ENCODE measurements around the gene CCL21.
A peak's percentile ranks its signal among the peaks of the same experiment; 100 is the strongest.

CCL21 gene

GRCh38 chr9:34707130-34707529 is 2.8 kb downstream of the CCL21 start:
- TF ChIP-seq CTCF (IDR thresholded peaks at IDR 0.05; ENCODE audit: control insufficient read depth, insufficient read depth, low read depth, low read length, missing control alignments), result no peak
- H3K4me3 ChIP-seq (ENCODE audit: control insufficient read depth, low read depth, low read length), result no peak overlapping the region
- no peak for DNase-seq (ENCODE audit: low read depth)

GRCh38 chr9:34701769-34702736 is 7.9 kb downstream of the CCL21 start:
- H3K4me3 ChIP-seq (ENCODE audit: control insufficient read depth, low read depth, low read length), result peak overlapping the region; percentile 49
- peak; percentile 62 for DNase-seq (ENCODE audit: low read depth)
- TF ChIP-seq CTCF (IDR thresholded peaks at IDR 0.05; ENCODE audit: control insufficient read depth, insufficient read depth, low read depth, low read length, missing control alignments), result peak; percentile 99

- DNase-seq (ENCODE audit: low read depth), result no peak
- peak; percentile 92 for TF ChIP-seq CTCF (IDR thresholded peaks at IDR 0.05; ENCODE audit: control insufficient read depth, insufficient read depth, low read depth, low read length, missing control alignments)
- H3K4me3 ChIP-seq (ENCODE audit: control insufficient read depth, low read depth, low read length), result peak overlapping the region; percentile 49
Measured at GRCh38 chr9:34701023-34701768, 8.7 kb downstream of the CCL21 start.

GRCh38 chr9:34694811-34695210 is 15.1 kb downstream of the CCL21 start:
- H3K4me3 ChIP-seq (ENCODE audit: control insufficient read depth, low read depth, low read length), result no peak overlapping the region
- DNase-seq (ENCODE audit: low read depth), result no peak
- no peak for TF ChIP-seq CTCF (IDR thresholded peaks at IDR 0.05; ENCODE audit: control insufficient read depth, insufficient read depth, low read depth, low read length, missing control alignments)

- TF ChIP-seq CTCF (IDR thresholded peaks at IDR 0.05; ENCODE audit: control insufficient read depth, insufficient read depth, low read depth, low read length, missing control alignments), result no peak
- DNase-seq (ENCODE audit: low read depth), result no peak
- H3K4me3 ChIP-seq (ENCODE audit: control insufficient read depth, low read depth, low read length), result no peak overlapping the region
Measured at GRCh38 chr9:34693560-34693959, 16.4 kb downstream of the CCL21 start.

- DNase-seq (ENCODE audit: low read depth), result no peak
- H3K4me3 ChIP-seq (ENCODE audit: control insufficient read depth, low read depth, low read length), result no peak overlapping the region
- no peak for TF ChIP-seq CTCF (IDR thresholded peaks at IDR 0.05; ENCODE audit: control insufficient read depth, insufficient read depth, low read depth, low read length, missing control alignments)
Measured at GRCh38 chr9:34691936-34692315, 18.0 kb downstream of the CCL21 start.
